ENCODE data around the gene TLL1.

Gene TLL1

GRCh38 chr4:165872461-165873297, at the start of gene TLL1:
TSS of gene TLL1 (plus strand) at chr4:165873237. CDS start at chr4:165873905, 668 bp downstream.
- DNase-seq, result no peak

GRCh38 chr4:165826166-165826565, 46.9 kb upstream of the TLL1 start:
- DNase-seq, result no peak

GRCh38 chr4:165827018-165827417, 46.0 kb upstream of the TLL1 start:
- no peak for DNase-seq

GRCh38 chr4:165828928-165829327, 44.1 kb upstream of the TLL1 start:
- DNase-seq, result no peak

GRCh38 chr4:165834116-165834515, 38.9 kb upstream of the TLL1 start:
- no peak for DNase-seq

GRCh38 chr4:165838575-165838974, 34.5 kb upstream of the TLL1 start:
- no peak for DNase-seq

- no peak for DNase-seq
These were observed 33.3 kb upstream of the TLL1 start for GRCh38 chr4:165839615-165840333.

GRCh38 chr4:165842684-165843083, 30.4 kb upstream of the TLL1 start:
- DNase-seq, result no peak

GRCh38 chr4:165844161-165844560, 28.9 kb upstream of the TLL1 start:
- no peak for DNase-seq

GRCh38 chr4:165851256-165851655, 21.8 kb upstream of the TLL1 start:
- no peak for DNase-seq

- DNase-seq, result no peak
These were observed 17.8 kb upstream of the TLL1 start for GRCh38 chr4:165855191-165855590.

GRCh38 chr4:165861363-165861762, 11.7 kb upstream of the TLL1 start:
- no peak for DNase-seq

GRCh38 chr4:165864271-165864670, 8.8 kb upstream of the TLL1 start:
- no peak for DNase-seq

GRCh38 chr4:165866019-165866650, 6.9 kb upstream of the TLL1 start:
- DNase-seq, result no peak

GRCh38 chr4:165867961-165868360, 5.1 kb upstream of the TLL1 start:
- no peak for DNase-seq

- no peak for DNase-seq
These were observed 448 bp downstream of the TLL1 start for GRCh38 chr4:165873298-165874071.

- no peak for DNase-seq
These were observed 1.2 kb downstream of the TLL1 start for GRCh38 chr4:165874072-165874790.

GRCh38 chr4:165874791-165875371, 1.8 kb downstream of the TLL1 start:
- no peak for DNase-seq

- DNase-seq, result no peak
These were observed 2.4 kb downstream of the TLL1 start for GRCh38 chr4:165875446-165875845.

GRCh38 chr4:165877286-165877685, 4.2 kb downstream of the TLL1 start:
- DNase-seq, result no peak

- no peak for DNase-seq
These were observed 6.6 kb downstream of the TLL1 start for GRCh38 chr4:165879641-165880040.

GRCh38 chr4:165894159-165894558, 21.1 kb downstream of the TLL1 start:
- DNase-seq, result no peak

Measured in GDM1 (cell line).